ENCODE results near the gene SSR2. TPM values are rescaled to one million over a fixed set of nuclear protein-coding genes. Genes with fewer than 3 reads are reported as not detected.
A peak's percentile ranks its signal among the peaks of the same experiment; 100 is the strongest.

SSR2 gene
- total RNA-seq, 6 experiments from 2014 or later, result 59.5 to 227 (median 103) TPM

GRCh38 chr1:156053768-156054499, 33.2 kb upstream of the SSR2 start, which contains the start of gene UBQLN4:
Gene UBQLN4, minus strand, starts transcription at chr1:156053798. Its CDS starts 97 bp downstream, at chr1:156053701.
- peaks cover 0 to 7% (median 2%) of the 10 kb centered on the region in 4 donors for H3K4me1 ChIP-seq
- ATAC-seq (peak; percentile 75 to 87 (median 81)), DNase-seq (peak; percentile 92 to 94 (median 93))
- H3K9me3 ChIP-seq, result no peaks in the 10 kb centered on the region
- WGBS (ENCODE audit: insufficient coverage, low coverage, low lambda C conversion rate, missing lambda C conversion rate), result 0% methylated on average over 14 of the region's 49 CpGs
- peak within 1 kb of the TSS; percentile 79 to 88 (median 82) for H3K27ac ChIP-seq
- intact Hi-C loops (cut with DNase I), result loop anchor here in 1 of 2 donors (10.0 kb wide), 1 partner anchor 49 kb away; no protein-coding TSS in a partner anchor
- H3K27me3 ChIP-seq, result no peaks in the 10 kb centered on the region
- peak within 1 kb of the TSS; percentile 75 to 100 (median 89) for H3K4me3 ChIP-seq
- H3K36me3 ChIP-seq, result no peaks in the 10 kb centered on the region
- TF ChIP-seq CTCF (IDR thresholded peaks at IDR 0.05), result peak; percentile 50 to 61 (median 52)
- TF ChIP-seq POLR2A (IDR thresholded peaks at IDR 0.05), result no peak

- Histone ChIP-seq H3K4me1 (peaks cover 0 to 7% (median 2%) of the 10 kb centered on the region in 4 donors), H3K4me3 (peak overlapping the region; percentile 75 to 89 (median 76)), H3K27me3 (no peaks in the 10 kb centered on the region), H3K27ac (peak overlapping the region in 1 of 3 donors; percentile 24), H3K9me3 (no peaks in the 10 kb centered on the region), H3K36me3 (peaks cover 0 to 6% (median 0%) of the 10 kb centered on the region in 4 donors)
- ATAC-seq (peak in 3 of 4 donors; percentile 2 to 30 (median 9)), DNase-seq (peak; percentile 67 to 74 (median 72))
- under 1% methylated on average over 36 of the region's 63 CpGs for WGBS (ENCODE audit: insufficient coverage, low coverage, low lambda C conversion rate, missing lambda C conversion rate)
- TF ChIP-seq POLR2A (IDR thresholded peaks at IDR 0.05), result no peak
- TF ChIP-seq CTCF (IDR thresholded peaks at IDR 0.05), result peak in 3 of 4 donors; percentile 3 to 12 (median 5)
- intact Hi-C loops (cut with DNase I), result loop anchor here in 1 of 2 donors (10.0 kb wide), 1 partner anchor 48 kb away; no protein-coding TSS in a partner anchor
Measured at GRCh38 chr1:156052862-156053767, 32.4 kb upstream of the SSR2 start.

- no peak for ATAC-seq
- Histone ChIP-seq H3K4me3 (no peak overlapping the region), H3K27me3 (no peaks in the 10 kb centered on the region), H3K9me3 (no peaks in the 10 kb centered on the region), H3K4me1 (peaks cover 0 to 7% (median 2%) of the 10 kb centered on the region in 4 donors), H3K36me3 (peaks cover 0 to 16% (median 2%) of the 10 kb centered on the region in 4 donors), H3K27ac (no peak overlapping the region)
- DNase-seq, result no peak
- WGBS (ENCODE audit: insufficient coverage, low coverage, low lambda C conversion rate, missing lambda C conversion rate), result 92% methylated on average over 6 of the region's 7 CpGs
- TF ChIP-seq POLR2A (IDR thresholded peaks at IDR 0.05) (no peak), CTCF (IDR thresholded peaks at IDR 0.05) (no peak)
- intact Hi-C loops (cut with DNase I), result loop anchor here in 1 of 2 donors (10.0 kb wide), 1 partner anchor 46 kb away; no protein-coding TSS in a partner anchor
Measured at GRCh38 chr1:156051011-156051725, 30.4 kb upstream of the SSR2 start.

- Histone ChIP-seq H3K9me3 (no peaks in the 10 kb centered on the region), H3K4me1 (peaks cover 0 to 2% (median 1%) of the 10 kb centered on the region in 4 donors), H3K36me3 (peaks cover 0 to 18% (median 2%) of the 10 kb centered on the region in 4 donors), H3K27ac (no peak overlapping the region), H3K4me3 (no peak overlapping the region), H3K27me3 (no peaks in the 10 kb centered on the region)
- intact Hi-C loops (cut with DNase I), result loop anchor here in 1 of 2 donors (10.0 kb wide), 1 partner anchor 46 kb away; no protein-coding TSS in a partner anchor
- TF ChIP-seq POLR2A (IDR thresholded peaks at IDR 0.05) (no peak), CTCF (IDR thresholded peaks at IDR 0.05) (no peak)
- 77% methylated on average over 3 of the region's 4 CpGs for WGBS (ENCODE audit: insufficient coverage, low coverage, low lambda C conversion rate, missing lambda C conversion rate)
- no peak for ATAC-seq
- no peak for DNase-seq
Measured at GRCh38 chr1:156050376-156050775, 29.6 kb upstream of the SSR2 start.
